Transverse colon (tissue), 4 donors: Measurements from ENCODE around the gene SARDH. TPM values are rescaled to one million over a fixed set of nuclear protein-coding genes. Genes with fewer than 3 reads are reported as not detected.

Experiments used
- DNase-seq: peaks from one replicate; pipeline ENCODE4 v3.0.0-alpha.2; 2019
- H3K27ac ChIP-seq, 4 donors: fragments of 200-600 bp; sonication (generic); 2 replicates each; pipeline ENCODE4 v1.5.1; 2016 to 2018; ENCODE audit warnings: inconsistent platforms in 4 of 4
- H3K27me3 ChIP-seq: fragments of 200-600 bp; sonication (generic); 2 replicates; pipeline ENCODE4 v1.5.1; 2017; ENCODE audit warnings: inconsistent platforms
- H3K36me3 ChIP-seq, 4 donors: fragments of 200-600 bp; sonication (generic); 2 replicates each; pipeline ENCODE4 v1.5.1; 2017 to 2019; ENCODE audit warnings: inconsistent platforms in 4 of 4
- H3K4me1 ChIP-seq, 4 donors: fragments of 200-600 bp; sonication (generic); 2 replicates each; pipeline ENCODE4 v1.5.1; 2017 to 2020; ENCODE audit warnings: inconsistent platforms in 4 of 4
- H3K4me3 ChIP-seq, 4 donors: fragments of 200-600 bp; sonication (generic); 1 replicate in 1 of 4; 2 replicates in 3 of 4; pipeline versions ENCODE4 v1.5.1 to v1.6.1; 2017 to 2019; ENCODE audit warnings: inconsistent platforms in 4 of 4
- H3K9me3 ChIP-seq, 2 donors: fragments of 200-600 bp; sonication (generic); 2 replicates each; pipeline ENCODE4 v1.5.1; 2017 to 2019; ENCODE audit warnings: inconsistent platforms in 2 of 2
- EP300 ChIP-seq: sonication (generic); formaldehyde crosslinking; IDR thresholded peaks from one replicate; pipeline ENCODE4 v1.6.1; 2017; ENCODE audit warnings: antibody characterized with exemption, low read depth
- POLR2A ChIP-seq: fragments of 450-650 bp; IDR thresholded peaks from one replicate; pipeline ENCODE4 v1.6.1; 2016; ENCODE audit warnings: antibody characterized with exemption, mild to moderate bottlenecking, moderate library complexity
- POLR2AphosphoS5 ChIP-seq, 3 donors: sonication (generic); formaldehyde crosslinking; IDR thresholded peaks; one replicate each; pipeline ENCODE4 v1.6.1; 2016; ENCODE audit warnings: antibody characterized with exemption in 3 of 3
- WGBS, 2 donors: methylation state at CpG; one replicate each; pipeline ENCODE4 v1.1.5; 2018; ENCODE audit warnings: low coverage in 1 of 2; 5-methylcytosine and 5-hydroxymethylcytosine counted together
- in situ Hi-C, 4 donors: fragments of 200-750 bp; cut with MboI; loops; one replicate each; pipeline versions ENCODE4 v1.15.0 to v1.15.1; 2017; ENCODE audit warnings: low sequenced_read_pairs in 3 of 4, low pct_ligation_motif_present in 1 of 4, low pct_unique_long_range_greater_than_20kb in 1 of 4
- intact Hi-C: fragments of 100-400 bp; cut with DNase I; formaldehyde crosslinking; loops from one replicate; pipeline ENCODE4 v1.15.1; 2023; ENCODE audit warnings: low total_unique reads
- total RNA-seq, 4 donors: library from RNA; depleted of rRNA; stranded (reverse); fragments of >200 nt; gene quantifications; one replicate each; pipeline ENCODE4 v1.1.0, GENCODE V29; 2016
- TF ChIP-seq, protein P1 (sequence below), 5 experiments: fragments of 200-600 bp in 3 of 5; fragments of 450-650 bp in 2 of 5; sonication (generic) in 3 of 5; IDR thresholded peaks; 1 replicate in 2 of 5; 2 replicates in 3 of 5; pipeline ENCODE4 v1.5.1; 2016 to 2017; ENCODE audit warnings: antibody characterized with exemption in 5 of 5, inconsistent platforms in 3 of 5, mild to moderate bottlenecking in 2 of 5, moderate library complexity in 1 of 5

The SARDH gene
- total RNA-seq, 4 donors from 2014 or later, result 0.68 to 1.1 (median 0.95) TPM; not detected in 1

- TF ChIP-seq POLR2A, result no peak
- TF ChIP-seq POLR2AphosphoS5 (IDR thresholded peaks at IDR 0.05), result no peak
- TF ChIP-seq EP300, result no peak
- TF ChIP-seq, protein P1, sequence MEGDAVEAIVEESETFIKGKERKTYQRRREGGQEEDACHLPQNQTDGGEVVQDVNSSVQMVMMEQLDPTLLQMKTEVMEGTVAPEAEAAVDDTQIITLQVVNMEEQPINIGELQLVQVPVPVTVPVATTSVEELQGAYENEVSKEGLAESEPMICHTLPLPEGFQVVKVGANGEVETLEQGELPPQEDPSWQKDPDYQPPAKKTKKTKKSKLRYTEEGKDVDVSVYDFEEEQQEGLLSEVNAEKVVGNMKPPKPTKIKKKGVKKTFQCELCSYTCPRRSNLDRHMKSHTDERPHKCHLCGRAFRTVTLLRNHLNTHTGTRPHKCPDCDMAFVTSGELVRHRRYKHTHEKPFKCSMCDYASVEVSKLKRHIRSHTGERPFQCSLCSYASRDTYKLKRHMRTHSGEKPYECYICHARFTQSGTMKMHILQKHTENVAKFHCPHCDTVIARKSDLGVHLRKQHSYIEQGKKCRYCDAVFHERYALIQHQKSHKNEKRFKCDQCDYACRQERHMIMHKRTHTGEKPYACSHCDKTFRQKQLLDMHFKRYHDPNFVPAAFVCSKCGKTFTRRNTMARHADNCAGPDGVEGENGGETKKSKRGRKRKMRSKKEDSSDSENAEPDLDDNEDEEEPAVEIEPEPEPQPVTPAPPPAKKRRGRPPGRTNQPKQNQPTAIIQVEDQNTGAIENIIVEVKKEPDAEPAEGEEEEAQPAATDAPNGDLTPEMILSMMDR (IDR thresholded peaks at IDR 0.05), result no peak
- WGBS, 2 donors, result 73 to 92% methylated on average over 6 to 7 of the region's 7 CpGs
- peaks cover 21% of the 10 kb centered on the region for H3K27me3 ChIP-seq
- H3K27ac ChIP-seq, result no peak overlapping the region
- in situ Hi-C loops, result no loop called here
- H3K9me3 ChIP-seq, result no peaks in the 10 kb centered on the region
- peaks cover 0 to 13% (median 10%) of the 10 kb centered on the region in 4 donors for H3K4me1 ChIP-seq
- intact Hi-C loops, result no loop called here
- H3K36me3 ChIP-seq, result no peaks in the 10 kb centered on the region
- H3K4me3 ChIP-seq, result no peak overlapping the region
- DNase-seq, result no peak
Observed at GRCh38 chr9:133742251-133742650, 4.1 kb upstream of the SARDH start.

- Histone ChIP-seq H3K4me3 (no peak overlapping the region), H3K4me1 (peaks cover 0 to 15% (median 10%) of the 10 kb centered on the region in 4 donors), H3K27ac (no peak overlapping the region), H3K36me3 (no peaks in the 10 kb centered on the region), H3K9me3 (no peaks in the 10 kb centered on the region), H3K27me3 (peaks cover 16% of the 10 kb centered on the region)
- no peak for DNase-seq
- TF ChIP-seq POLR2AphosphoS5 (IDR thresholded peaks at IDR 0.05), result no peak
- TF ChIP-seq POLR2A, result no peak
- no peak for TF ChIP-seq EP300
- TF ChIP-seq, protein P1 (IDR thresholded peaks at IDR 0.05), result no peak
- intact Hi-C loops (no loop called here), in situ Hi-C loops (no loop called here)
- 95% methylated on average over 11 of the region's 14 CpGs; no CpG with 5 or more reads in 1 of the 2 donors for WGBS, 2 donors
Observed at GRCh38 chr9:133741716-133742115, 3.6 kb upstream of the SARDH start.

GRCh38 chr9:133740911-133741310, 2.8 kb upstream of the SARDH start:
- peaks cover 0 to 15% (median 10%) of the 10 kb centered on the region in 4 donors for H3K4me1 ChIP-seq
- intact Hi-C loops, result no loop called here
- no peak overlapping the region for H3K4me3 ChIP-seq
- no peak for DNase-seq
- no peak overlapping the region for H3K27ac ChIP-seq
- 71% methylated on average over 8 of the region's 8 CpGs; no CpG with 5 or more reads in 1 of the 2 donors for WGBS, 2 donors
- no peaks in the 10 kb centered on the region for H3K36me3 ChIP-seq
- peaks cover 10% of the 10 kb centered on the region for H3K27me3 ChIP-seq
- no peaks in the 10 kb centered on the region for H3K9me3 ChIP-seq
- in situ Hi-C loops, result no loop called here
- TF ChIP-seq EP300, result no peak

DNA sequence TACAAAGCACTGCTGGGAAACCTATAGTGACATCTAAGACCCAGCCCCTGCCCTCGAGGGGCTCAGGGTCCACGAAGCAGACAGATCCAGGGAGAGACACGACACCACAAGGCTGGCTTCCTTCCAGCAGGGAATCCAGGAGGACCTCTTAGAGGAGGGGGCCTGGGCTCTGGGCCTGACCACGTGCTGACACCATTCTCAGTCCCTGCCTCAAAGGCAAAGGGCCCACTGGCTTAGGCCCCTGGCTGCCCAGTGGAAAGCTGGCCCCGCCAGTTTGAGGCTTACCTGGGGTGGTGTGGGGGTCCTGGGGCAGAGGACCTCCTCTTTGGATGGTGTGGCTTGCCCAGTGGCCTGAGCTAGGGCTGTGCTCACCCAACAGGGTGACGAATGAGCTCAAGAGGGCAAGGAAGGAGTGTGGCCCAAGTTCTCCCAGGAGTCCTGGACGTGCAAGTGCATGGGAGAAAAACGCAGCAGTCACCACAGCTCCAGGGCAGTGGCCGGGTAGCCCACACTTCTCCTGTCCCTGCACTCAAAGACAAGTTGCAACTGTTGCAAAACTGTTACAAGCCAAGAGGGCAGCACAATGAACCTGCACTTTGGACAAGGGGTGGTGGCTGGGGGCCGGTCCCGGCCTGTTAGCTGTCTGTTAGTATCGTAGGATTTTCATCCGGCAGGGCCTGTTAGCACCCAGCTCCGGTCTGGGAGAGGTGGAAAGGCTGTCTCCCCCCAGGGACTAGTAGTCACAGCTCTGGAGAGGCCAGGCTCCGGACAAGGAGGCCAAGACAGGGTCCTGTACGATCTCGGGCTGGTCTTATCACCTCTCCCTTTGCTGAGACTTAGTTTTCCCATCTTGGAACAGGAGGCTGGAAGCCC, 1.5 kb upstream of the SARDH start:
- Histone ChIP-seq H3K36me3 (no peaks in the 10 kb centered on the region), H3K9me3 (no peaks in the 10 kb centered on the region), H3K27ac (no peak overlapping the region), H3K4me3 (no peak overlapping the region), H3K4me1 (peaks cover 0 to 15% (median 10%) of the 10 kb centered on the region in 4 donors), H3K27me3 (peaks cover 9% of the 10 kb centered on the region)
- intact Hi-C loops (no loop called here), in situ Hi-C loops (no loop called here)
- DNase-seq, result no peak
- 82% methylated on average over 16 of the region's 17 CpGs; no CpG with 5 or more reads in 1 of the 2 donors for WGBS, 2 donors
- TF ChIP-seq EP300, result no peak
- TF ChIP-seq POLR2A, result no peak
- TF ChIP-seq, protein P1 (IDR thresholded peaks at IDR 0.05), result no peak
- TF ChIP-seq POLR2AphosphoS5 (IDR thresholded peaks at IDR 0.05), result no peak
